H9 (cell line): Measurements from ENCODE around the gene APBB2. TPM values are rescaled to one million over a fixed set of nuclear protein-coding genes. Genes with fewer than 3 reads are reported as not detected.
"Not testable (repeated sequence)": the region's sequence is repeated elsewhere in the genome, so short reads cannot be mapped to it uniquely, and the experiment has no call there.

Experiments used
- DNase-seq: peaks from one replicate; pipeline ENCODE4 v3.0.0-alpha.2; 2017
- H2AFZ ChIP-seq: one replicate; pipeline ENCODE4 v1.6.1; 2013; ENCODE audit warnings: mild to moderate bottlenecking, low read length, control low read depth, moderate library complexity
- H2AK5ac ChIP-seq: 2 replicates; pipeline ENCODE4 v1.6.1; 2013; ENCODE audit warnings: low read length, control low read depth, mixed read lengths; ENCODE audit not compliant: insufficient read length
- H2BK120ac ChIP-seq: one replicate; pipeline ENCODE4 v1.6.1; 2013; ENCODE audit warnings: low read depth, mild to moderate bottlenecking, low read length, control low read depth, inconsistent platforms; ENCODE audit not compliant: poor library complexity, severe bottlenecking
- H2BK12ac ChIP-seq: 2 replicates; pipeline ENCODE4 v1.6.1; 2013; ENCODE audit warnings: low read length, control low read depth, mixed read lengths, low read depth; ENCODE audit not compliant: insufficient read length
- H2BK15ac ChIP-seq: 2 replicates; pipeline ENCODE4 v1.6.1; 2013; ENCODE audit warnings: low read depth, low read length, control low read depth
- H2BK20ac ChIP-seq: one replicate; pipeline ENCODE4 v1.6.1; 2013; ENCODE audit warnings: low read depth, mild to moderate bottlenecking, low read length, control low read depth, inconsistent platforms; ENCODE audit not compliant: poor library complexity, severe bottlenecking
- H2BK5ac ChIP-seq: 2 replicates; pipeline ENCODE4 v1.6.1; 2013; ENCODE audit warnings: low read length, control low read depth, mixed read lengths; ENCODE audit not compliant: insufficient read length
- H3K14ac ChIP-seq: 2 replicates; pipeline ENCODE4 v1.6.1; 2013; ENCODE audit warnings: low read length, control low read depth; ENCODE audit not compliant: insufficient read depth
- H3K18ac ChIP-seq: 2 replicates; pipeline ENCODE4 v1.6.1; 2013; ENCODE audit warnings: low read depth, mild to moderate bottlenecking, mixed read lengths, low read length, control low read depth; ENCODE audit not compliant: insufficient read length
- H3K23ac ChIP-seq: 2 replicates; pipeline ENCODE4 v1.6.1; 2013; ENCODE audit warnings: low read length, control low read depth, mixed read lengths, low read depth; ENCODE audit not compliant: insufficient read length
- H3K23me2 ChIP-seq: 2 replicates; pipeline ENCODE4 v1.6.1; 2013; ENCODE audit warnings: low read depth, mild to moderate bottlenecking, mixed read lengths, low read length, control low read depth; ENCODE audit not compliant: insufficient read length, poor library complexity, severe bottlenecking
- H3K27ac ChIP-seq: 2 replicates; pipeline ENCODE4 v1.5.1; 2013; ENCODE audit warnings: low read length, control low read depth, mixed read lengths, low read depth; ENCODE audit not compliant: insufficient read length
- H3K27me3 ChIP-seq: 2 replicates; pipeline ENCODE4 v1.6.1; 2013; ENCODE audit warnings: low read length, control low read depth, inconsistent platforms; ENCODE audit not compliant: insufficient read depth
- H3K4ac ChIP-seq: 2 replicates; pipeline ENCODE4 v1.6.1; 2013; ENCODE audit warnings: low read depth, mild to moderate bottlenecking, control low read depth, inconsistent platforms, low read length, moderate library complexity
- H3K4me1 ChIP-seq: 2 replicates; pipeline ENCODE4 v1.6.1; 2013; ENCODE audit warnings: low read length, control low read depth, inconsistent platforms; ENCODE audit not compliant: insufficient read depth
- H3K4me2 ChIP-seq: 2 replicates; pipeline ENCODE4 v1.6.1; 2013; ENCODE audit warnings: low read length, control low read depth, mixed read lengths; ENCODE audit not compliant: insufficient read length, insufficient read depth
- H3K56ac ChIP-seq: 2 replicates; pipeline ENCODE4 v1.6.1; 2013; ENCODE audit warnings: low read depth, mild to moderate bottlenecking, mixed read lengths, low read length, control low read depth; ENCODE audit not compliant: insufficient read length
- H3K79me1 ChIP-seq: 2 replicates; pipeline ENCODE4 v1.6.1; 2013; ENCODE audit warnings: low read depth, mild to moderate bottlenecking, moderate library complexity, low read length, control low read depth, inconsistent platforms; ENCODE audit not compliant: insufficient read depth, poor library complexity, severe bottlenecking
- H3K79me2 ChIP-seq: 2 replicates; pipeline ENCODE4 v1.6.1; 2013; ENCODE audit warnings: low read length, control low read depth, inconsistent platforms; ENCODE audit not compliant: insufficient read depth
- H3K9ac ChIP-seq: 2 replicates; pipeline ENCODE4 v1.6.1; 2013; ENCODE audit warnings: low read length, control low read depth, mixed read lengths; ENCODE audit not compliant: insufficient read length; ENCODE audit errors: extremely low read depth
- H3K9me3 ChIP-seq: one replicate; pipeline ENCODE4 v1.6.1; 2013; ENCODE audit warnings: low read depth, low read length, inconsistent platforms; ENCODE audit not compliant: control insufficient read depth
- H3T11ph ChIP-seq: one replicate; pipeline ENCODE4 v1.6.1; 2013; ENCODE audit warnings: mild to moderate bottlenecking, low read length, control low read depth, inconsistent platforms
- H4K20me1 ChIP-seq: one replicate; pipeline ENCODE4 v1.6.1; 2013; ENCODE audit not compliant: control insufficient read depth, insufficient read length, insufficient read depth
- H4K5ac ChIP-seq: 2 replicates; pipeline ENCODE4 v1.6.1; 2013; ENCODE audit warnings: low read depth, mild to moderate bottlenecking, mixed read lengths, low read length, control low read depth; ENCODE audit not compliant: insufficient read length
- H4K8ac ChIP-seq: replicated peaks from 2 replicates; pipeline ENCODE4 v1.6.1; 2013; ENCODE audit warnings: low read length, control low read depth, mixed read lengths, low read depth; ENCODE audit not compliant: insufficient read length
- H4K91ac ChIP-seq: 2 replicates; pipeline ENCODE4 v1.6.1; 2013; ENCODE audit warnings: low read depth, mild to moderate bottlenecking, moderate library complexity, mixed read lengths, low read length, control low read depth; ENCODE audit not compliant: insufficient read length
- H3K27ac Mint-ChIP-seq, 3 experiments: 2 replicates in 2 of 3; 3 replicates in 1 of 3; pipeline ENCODE4 v1.8.0; 2020 to 2021; ENCODE audit warnings: mixed read lengths in 3 of 3, mild to moderate bottlenecking in 1 of 3, moderate library complexity in 1 of 3
- H3K27me3 Mint-ChIP-seq: 2 replicates; pipeline ENCODE4 v1.8.0; 2021; ENCODE audit warnings: low read depth, mild to moderate bottlenecking, moderate library complexity, mixed read lengths
- H3K36me3 Mint-ChIP-seq, 3 experiments: 2 replicates in 2 of 3; 3 replicates in 1 of 3; pipeline ENCODE4 v1.8.0; 2020 to 2021; ENCODE audit warnings: low read depth in 3 of 3, mixed read lengths in 3 of 3; ENCODE audit not compliant: insufficient read depth in 1 of 3
- H3K4me1 Mint-ChIP-seq, 2 experiments: 2 replicates each; pipeline ENCODE4 v1.8.0; 2020; ENCODE audit warnings: mixed read lengths in 2 of 2
- H3K4me3 Mint-ChIP-seq, 2 experiments: 2 replicates in 1 of 2; 3 replicates in 1 of 2; pipeline ENCODE4 v1.8.0; 2020 to 2021; ENCODE audit warnings: mild to moderate bottlenecking in 2 of 2, mixed read lengths in 2 of 2, moderate library complexity in 1 of 2
- H3K9me3 Mint-ChIP-seq, 2 experiments: 2 replicates in 1 of 2; 3 replicates in 1 of 2; pipeline ENCODE4 v1.8.0; 2020; ENCODE audit warnings: mild to moderate bottlenecking in 2 of 2, mixed read lengths in 2 of 2, moderate library complexity in 1 of 2
- WGBS: extraction: QIAGEN DNeasy Blood & Tissue Kit; methylation state at CpG from one replicate; pipeline ENCODE4 v1.1.7; 2013; ENCODE audit warnings: missing lambda C conversion rate, low lambda C conversion rate, mixed read lengths; ENCODE audit not compliant: insufficient read length; ENCODE audit errors: extremely low coverage; 5-methylcytosine and 5-hydroxymethylcytosine counted together
- total RNA-seq: library from RNA; stranded (reverse); gene quantifications from 2 replicates; pipeline ENCODE4 v1.2.1, GENCODE V29; 2021
- TF ChIP-seq, protein P1 (sequence below): fragments of 200-600 bp; sonication (generic); conservative IDR thresholded peaks from 3 replicates; pipeline ENCODE4 v1.8.0; 2021; ENCODE audit warnings: antibody characterized with exemption, mild to moderate bottlenecking

APBB2 gene
- total RNA-seq, 1 experiment from 2014 or later, result 39.6 TPM

DNA sequence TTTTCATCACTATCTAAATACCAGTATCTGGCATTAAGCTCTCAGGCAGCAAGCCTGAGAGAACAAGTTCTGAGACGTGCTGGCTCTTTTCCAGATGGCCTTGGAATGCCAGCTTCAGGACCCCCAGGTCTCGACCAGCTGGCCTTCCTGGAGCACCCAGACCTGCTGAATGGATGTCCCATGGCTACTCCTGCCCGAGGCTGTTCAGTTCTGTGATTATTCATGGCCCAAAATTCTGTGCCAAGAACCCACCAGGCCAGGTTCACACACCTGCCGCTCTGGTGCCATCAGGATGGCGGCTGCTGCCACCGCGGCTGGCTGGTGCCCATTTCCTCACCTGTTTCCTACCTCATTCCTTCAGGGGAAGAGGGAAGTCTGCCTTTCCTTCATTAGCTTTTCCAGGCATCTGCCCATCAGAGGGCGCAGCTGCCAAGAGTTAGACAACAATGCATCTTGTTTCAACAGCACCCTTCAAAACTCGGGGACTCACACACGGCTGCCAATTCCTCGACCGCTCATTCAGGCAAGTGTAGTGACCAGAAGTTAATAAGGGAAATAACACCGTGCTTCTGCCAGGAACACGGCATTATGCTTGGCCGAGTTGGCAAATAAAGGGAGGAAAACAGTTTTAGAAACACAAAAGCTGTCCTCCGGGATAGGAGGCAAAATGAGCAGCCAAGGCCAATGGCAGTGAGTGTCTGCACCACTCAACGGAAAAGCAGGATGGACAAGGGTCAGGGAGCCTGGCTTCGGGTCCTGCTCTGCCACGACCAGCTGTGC is 290.8 kb downstream of the APBB2 start:
- Histone ChIP-seq H2BK12ac (no peak overlapping the region), H2AFZ (no peak overlapping the region), H2BK5ac (no peak overlapping the region), H3K4me1 (peaks cover 3% of the 10 kb centered on the region; the same call in 1 of the 2 replicates), H3K79me2 (no peaks in the 10 kb centered on the region), H4K5ac (no peak overlapping the region), H4K20me1 (no peaks in the 10 kb centered on the region), H3K4me2 (no peak overlapping the region), H2BK15ac (no peak overlapping the region), H2BK20ac (no peak overlapping the region), H2AK5ac (no peak overlapping the region), H4K8ac (no peak overlapping the region), H3K23me2 (no peaks in the 10 kb centered on the region), H3K18ac (no peak overlapping the region), H3K9me3 (no peaks in the 10 kb centered on the region), H2BK120ac (no peak overlapping the region), H3K56ac (no peak overlapping the region), H3K27ac (no peak overlapping the region), H3T11ph (no peak overlapping the region), H3K14ac (no peak overlapping the region), H3K9ac (no peak overlapping the region), H3K79me1 (no peaks in the 10 kb centered on the region), H3K4ac (no peak overlapping the region), H3K23ac (no peak overlapping the region), H4K91ac (no peak overlapping the region), H3K27me3 (no peaks in the 10 kb centered on the region)
- Mint-ChIP-seq H3K27me3 (no peaks in the 10 kb centered on the region), H3K4me1 (peaks cover 15 to 28% of the 10 kb centered on the region in 2 experiments), H3K27ac (no peak overlapping the region; a peak in 1 of 7 replicates), H3K4me3 (no peak overlapping the region), H3K36me3 (peaks cover 0 to 5% (median 0%) of the 10 kb centered on the region in 3 experiments; a peak in 3 of 7 replicates), H3K9me3 (no peaks in the 10 kb centered on the region)
- no CpG with 5 or more reads among the region's 19 CpGs for WGBS
- no peak for DNase-seq
- TF ChIP-seq, protein P1, sequence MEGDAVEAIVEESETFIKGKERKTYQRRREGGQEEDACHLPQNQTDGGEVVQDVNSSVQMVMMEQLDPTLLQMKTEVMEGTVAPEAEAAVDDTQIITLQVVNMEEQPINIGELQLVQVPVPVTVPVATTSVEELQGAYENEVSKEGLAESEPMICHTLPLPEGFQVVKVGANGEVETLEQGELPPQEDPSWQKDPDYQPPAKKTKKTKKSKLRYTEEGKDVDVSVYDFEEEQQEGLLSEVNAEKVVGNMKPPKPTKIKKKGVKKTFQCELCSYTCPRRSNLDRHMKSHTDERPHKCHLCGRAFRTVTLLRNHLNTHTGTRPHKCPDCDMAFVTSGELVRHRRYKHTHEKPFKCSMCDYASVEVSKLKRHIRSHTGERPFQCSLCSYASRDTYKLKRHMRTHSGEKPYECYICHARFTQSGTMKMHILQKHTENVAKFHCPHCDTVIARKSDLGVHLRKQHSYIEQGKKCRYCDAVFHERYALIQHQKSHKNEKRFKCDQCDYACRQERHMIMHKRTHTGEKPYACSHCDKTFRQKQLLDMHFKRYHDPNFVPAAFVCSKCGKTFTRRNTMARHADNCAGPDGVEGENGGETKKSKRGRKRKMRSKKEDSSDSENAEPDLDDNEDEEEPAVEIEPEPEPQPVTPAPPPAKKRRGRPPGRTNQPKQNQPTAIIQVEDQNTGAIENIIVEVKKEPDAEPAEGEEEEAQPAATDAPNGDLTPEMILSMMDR, result no peak

DNA sequence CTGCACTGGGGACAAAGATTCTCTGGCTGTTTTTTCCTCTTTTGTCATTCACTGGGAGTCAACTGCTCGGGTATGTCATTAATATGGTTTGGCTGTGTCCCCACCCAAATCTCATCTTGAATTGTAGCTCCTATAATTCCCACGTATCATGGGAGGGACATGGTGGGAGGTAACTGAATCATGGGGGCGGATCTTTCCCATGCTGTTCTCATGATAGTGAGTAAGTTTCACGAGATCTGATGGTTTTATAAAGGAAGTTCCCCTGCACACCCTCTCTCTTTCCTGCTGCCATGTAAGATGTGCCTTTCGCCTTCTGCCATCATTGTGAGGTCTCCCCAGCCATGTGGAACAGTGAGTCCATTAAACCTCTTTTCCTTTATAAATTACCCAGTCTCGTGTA is 294.4 kb downstream of the APBB2 start:
- H3K79me1 ChIP-seq, H3K27me3 ChIP-seq, H2BK5ac ChIP-seq, H2AFZ ChIP-seq, H3K36me3 Mint-ChIP-seq, H3K4me3 Mint-ChIP-seq, H3T11ph ChIP-seq, H4K20me1 ChIP-seq, H3K23ac ChIP-seq, H3K9me3 Mint-ChIP-seq, H2BK20ac ChIP-seq, H3K27ac ChIP-seq, H3K4me1 ChIP-seq, DNase-seq, H3K23me2 ChIP-seq, H2BK120ac ChIP-seq, H2BK12ac ChIP-seq, H4K5ac ChIP-seq, H3K4ac ChIP-seq, H3K27me3 Mint-ChIP-seq, H4K8ac ChIP-seq, H3K9ac ChIP-seq, H3K9me3 ChIP-seq, H2AK5ac ChIP-seq, H3K14ac ChIP-seq, H2BK15ac ChIP-seq, H3K18ac ChIP-seq, H3K79me2 ChIP-seq, H4K91ac ChIP-seq, H3K4me2 ChIP-seq, H3K56ac ChIP-seq: not testable (repeated sequence)
- H3K4me1 Mint-ChIP-seq, result peaks cover 24 to 42% of the 10 kb centered on the region in 2 experiments
- no CpG with 5 or more reads among the region's 6 CpGs for WGBS
- H3K27ac Mint-ChIP-seq, result peak overlapping the region in 1 of 3 experiments; percentile 95; a peak in 2 of 7 replicates
